Type B pancreatic cell (in vitro differentiated cells): Measurements from ENCODE around the gene CHTF18. TPM values are rescaled to one million over a fixed set of nuclear protein-coding genes. Genes with fewer than 3 reads are reported as not detected.

Experiments
- DNase-seq: peaks from one replicate; pipeline ENCODE4 v3.0.0; 2021; ENCODE audit warnings: mixed read lengths; ENCODE audit not compliant: unreplicated experiment; ENCODE audit errors: extremely low spot score
- H3K27ac Mint-ChIP-seq: 2 replicates; pipeline ENCODE4 v1.8.0; 2021; ENCODE audit warnings: mild to moderate bottlenecking, mixed read lengths
- H3K27me3 Mint-ChIP-seq: 2 replicates; pipeline ENCODE4 v1.8.0; 2021; ENCODE audit warnings: mixed read lengths
- H3K36me3 Mint-ChIP-seq: 2 replicates; pipeline ENCODE4 v1.8.0; 2021; ENCODE audit warnings: mixed read lengths
- H3K4me1 Mint-ChIP-seq: one replicate; pipeline ENCODE4 v1.8.0; 2021; ENCODE audit warnings: mixed read lengths; ENCODE audit not compliant: unreplicated experiment
- H3K4me3 Mint-ChIP-seq: 2 replicates; pipeline ENCODE4 v1.8.0; 2021; ENCODE audit warnings: mild to moderate bottlenecking, mixed read lengths
- H3K9me3 Mint-ChIP-seq: 2 replicates; pipeline ENCODE4 v1.8.0; 2021; ENCODE audit warnings: mixed read lengths
- CTCF ChIP-seq: fragments of 200-600 bp; sonication (generic); conservative IDR thresholded peaks from 2 replicates; pipeline ENCODE4 v1.5.0; 2021; ENCODE audit warnings: antibody characterized with exemption, mild to moderate bottlenecking
- total RNA-seq: library from RNA; stranded (reverse); gene quantifications from 2 replicates; pipeline ENCODE4 v1.2.1, GENCODE V29; 2021; ENCODE audit warnings: low replicate concordance

CHTF18 gene
- total RNA-seq, 1 donor from 2014 or later: 105 TPM

- Mint-ChIP-seq H3K9me3 (no peaks in the 10 kb centered on the region), H3K4me3 (no peak overlapping the region), H3K36me3 (no peaks in the 10 kb centered on the region), H3K4me1 (peaks cover 8% of the 10 kb centered on the region), H3K27ac (no peak overlapping the region), H3K27me3 (peaks cover 10% of the 10 kb centered on the region)
- no peak for TF ChIP-seq CTCF
- DNase-seq: no peak
Measured at GRCh38 chr16:821751-822150, 33.3 kb downstream of the CHTF18 start.

GRCh38 chr16:822174-822908 lies 33.9 kb downstream of the CHTF18 start:
- peaks cover 10% of the 10 kb centered on the region for H3K27me3 Mint-ChIP-seq
- no peak for DNase-seq
- no peak for TF ChIP-seq CTCF
- H3K9me3 Mint-ChIP-seq: no peaks in the 10 kb centered on the region
- no peak overlapping the region for H3K4me3 Mint-ChIP-seq
- H3K36me3 Mint-ChIP-seq: no peaks in the 10 kb centered on the region
- no peak overlapping the region for H3K27ac Mint-ChIP-seq
- peaks cover 8% of the 10 kb centered on the region for H3K4me1 Mint-ChIP-seq

GRCh38 chr16:822909-823297 lies 34.5 kb downstream of the CHTF18 start:
- TF ChIP-seq CTCF: no peak
- no peak for DNase-seq

GRCh38 chr16:824194-824593 lies 35.8 kb downstream of the CHTF18 start:
- Mint-ChIP-seq H3K27me3 (peaks cover 10% of the 10 kb centered on the region), H3K27ac (no peak overlapping the region), H3K4me1 (peaks cover 8% of the 10 kb centered on the region), H3K9me3 (no peaks in the 10 kb centered on the region), H3K4me3 (no peak overlapping the region), H3K36me3 (no peaks in the 10 kb centered on the region)
- TF ChIP-seq CTCF: no peak
- DNase-seq: no peak

More at GRCh38 chr16:822909-823297, 34.5 kb downstream of the CHTF18 start:
- Mint-ChIP-seq H3K36me3 (no peaks in the 10 kb centered on the region), H3K27me3 (peaks cover 10% of the 10 kb centered on the region), H3K27ac (no peak overlapping the region), H3K9me3 (no peaks in the 10 kb centered on the region), H3K4me3 (no peak overlapping the region), H3K4me1 (peaks cover 8% of the 10 kb centered on the region)

GRCh38 chr16:824601-825000 lies 36.2 kb downstream of the CHTF18 start:
- TF ChIP-seq CTCF: no peak
- no peaks in the 10 kb centered on the region for H3K9me3 Mint-ChIP-seq
- DNase-seq: no peak
- H3K27me3 Mint-ChIP-seq: peaks cover 9% of the 10 kb centered on the region
- no peak overlapping the region for H3K27ac Mint-ChIP-seq
- peaks cover 8% of the 10 kb centered on the region for H3K4me1 Mint-ChIP-seq
- H3K36me3 Mint-ChIP-seq: no peaks in the 10 kb centered on the region
- no peak overlapping the region for H3K4me3 Mint-ChIP-seq
